ENCODE measurements around the gene PFDN2. TPM values are rescaled to one million over a fixed set of nuclear protein-coding genes. Genes with fewer than 3 reads are reported as not detected.
A peak's percentile ranks its signal among the peaks of the same experiment; 100 is the strongest.

PFDN2 gene
- total RNA-seq, 2 donors from 2014 or later: 92.6 to 122 TPM

- no peak overlapping the region for H3K4me3 Mint-ChIP-seq
Measured at GRCh38 chr1:161061419-161061818, 56.4 kb downstream of the PFDN2 start.

GRCh38 chr1:161059293-161059692 lies 58.5 kb downstream of the PFDN2 start:
- Mint-ChIP-seq H3K4me1 (ENCODE audit: low read depth in 2 of 2) (peaks cover 45 to 47% of the 10 kb centered on the region in 2 donors), H3K9me3 (no peaks in the 10 kb centered on the region), H3K4me3 (no peak overlapping the region), H3K27ac (peak overlapping the region; percentile 67 to 86), H3K27me3 (no peaks in the 10 kb centered on the region), H3K36me3 (peaks cover 19% of the 10 kb centered on the region)
- DNase-seq (ENCODE audit: low spot score): no peak
- ATAC-seq: no peak

More at GRCh38 chr1:161061419-161061818, 56.4 kb downstream of the PFDN2 start:
- DNase-seq (ENCODE audit: low spot score) (no peak), ATAC-seq (no peak)
- no peaks in the 10 kb centered on the region for H3K9me3 Mint-ChIP-seq
- no peaks in the 10 kb centered on the region for H3K27me3 Mint-ChIP-seq
- peak overlapping the region; percentile 10 to 86 for H3K27ac Mint-ChIP-seq
- peaks cover 44 to 53% of the 10 kb centered on the region in 2 donors for H3K4me1 Mint-ChIP-seq (ENCODE audit: low read depth in 2 of 2)
- H3K36me3 Mint-ChIP-seq: peaks cover 20% of the 10 kb centered on the region

DNA sequence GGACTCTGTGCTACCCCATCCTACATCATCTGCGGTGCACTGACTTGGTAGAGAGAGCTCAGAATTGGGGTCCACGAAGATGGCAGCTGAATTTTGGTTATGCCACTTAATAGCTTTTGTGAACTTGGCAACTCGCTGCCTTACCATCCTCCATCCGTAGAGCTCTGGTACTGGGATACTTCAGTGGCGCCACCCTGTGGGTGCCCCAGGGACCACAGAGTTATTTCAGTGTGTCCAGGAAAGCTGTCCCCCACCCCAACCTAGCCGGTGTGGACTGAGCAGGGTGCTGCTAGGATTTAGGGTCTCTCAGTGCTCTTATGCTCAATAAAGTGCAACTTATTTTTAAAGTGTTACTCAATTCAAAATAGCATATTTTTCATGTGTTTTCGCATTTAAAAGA lies 63.0 kb downstream of the PFDN2 start:
- Mint-ChIP-seq H3K36me3 (peaks cover 33% of the 10 kb centered on the region), H3K27me3 (no peaks in the 10 kb centered on the region), H3K4me3 (no peak overlapping the region), H3K27ac (no peak overlapping the region), H3K9me3 (no peaks in the 10 kb centered on the region), H3K4me1 (ENCODE audit: low read depth in 2 of 2) (peaks cover 35 to 41% of the 10 kb centered on the region in 2 donors)
- ATAC-seq (no peak), DNase-seq (ENCODE audit: low spot score) (no peak)

- Mint-ChIP-seq H3K4me3 (no peak overlapping the region), H3K27me3 (no peaks in the 10 kb centered on the region), H3K4me1 (ENCODE audit: low read depth in 2 of 2) (peaks cover 29 to 36% of the 10 kb centered on the region in 2 donors), H3K9me3 (no peaks in the 10 kb centered on the region), H3K27ac (no peak overlapping the region), H3K36me3 (peaks cover 33% of the 10 kb centered on the region)
- DNase-seq (ENCODE audit: low spot score) (no peak), ATAC-seq (no peak)
Measured at GRCh38 chr1:161054232-161054631, 63.6 kb downstream of the PFDN2 start.

DNA sequence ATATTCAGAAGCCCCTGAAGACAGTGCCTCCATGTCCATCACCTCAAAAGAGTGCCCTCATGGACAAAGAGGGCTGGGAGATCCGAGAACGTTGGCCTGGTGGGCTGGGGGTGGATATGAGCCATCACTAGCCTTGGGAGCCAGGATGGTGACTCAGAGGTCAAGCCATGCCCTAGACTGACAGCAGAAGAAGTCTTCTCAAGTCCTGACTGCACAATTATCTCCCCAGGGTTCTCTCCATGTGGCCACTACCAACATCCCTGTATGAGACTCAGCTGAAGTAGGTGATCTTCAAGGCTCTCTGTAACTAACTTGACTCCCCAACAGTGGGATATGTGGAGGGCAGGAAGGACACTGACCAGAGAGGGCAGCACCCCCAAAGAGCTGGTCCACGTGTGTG lies 64.9 kb downstream of the PFDN2 start:
- Mint-ChIP-seq H3K4me3 (no peak overlapping the region), H3K4me1 (ENCODE audit: low read depth in 2 of 2) (peaks cover 33 to 44% of the 10 kb centered on the region in 2 donors), H3K27ac (peak overlapping the region; percentile 42 to 47), H3K27me3 (no peaks in the 10 kb centered on the region), H3K36me3 (peaks cover 40% of the 10 kb centered on the region), H3K9me3 (no peaks in the 10 kb centered on the region)
- ATAC-seq (no peak), DNase-seq (ENCODE audit: low spot score) (no peak)

- no peaks in the 10 kb centered on the region for H3K9me3 Mint-ChIP-seq
- H3K27ac Mint-ChIP-seq: peak overlapping the region in 1 of 2 donors; percentile 64
- peaks cover 34% of the 10 kb centered on the region for H3K36me3 Mint-ChIP-seq
- H3K4me1 Mint-ChIP-seq (ENCODE audit: low read depth in 2 of 2): peaks cover 39 to 46% of the 10 kb centered on the region in 2 donors
- DNase-seq (ENCODE audit: low spot score) (no peak), ATAC-seq (no peak)
- no peak overlapping the region for H3K4me3 Mint-ChIP-seq
- no peaks in the 10 kb centered on the region for H3K27me3 Mint-ChIP-seq
Measured at GRCh38 chr1:161051219-161051618, 66.6 kb downstream of the PFDN2 start.

Other genes starting within 250 kb of the PFDN2 start
- not detected for gene ITLN1, start 232.9 kb downstream of the PFDN2 start, total RNA-seq
- gene ITLN2, start 163.2 kb downstream of the PFDN2 start, total RNA-seq: not detected
- gene F11R, start 96.9 kb downstream of the PFDN2 start, total RNA-seq: 10 to 100 TPM; 11.0 to 25.9 TPM
- 10 to 100 TPM; 10.5 to 47.2 TPM for gene TSTD1, start 79.1 kb downstream of the PFDN2 start, total RNA-seq
- gene USF1, start 72.1 kb downstream of the PFDN2 start, total RNA-seq: 10 to 100 TPM; 72.2 to 77.4 TPM
- gene ARHGAP30, start 48.1 kb downstream of the PFDN2 start, total RNA-seq: 100 to 1,000 TPM; 217 to 250 TPM
- gene NECTIN4, start 28.5 kb downstream of the PFDN2 start, total RNA-seq: not detected
- under 1 TPM in 1 of 2 donors, not detected in 1; 0.64 TPM for gene KLHDC9, start 19.7 kb downstream of the PFDN2 start, total RNA-seq
- 10 to 100 TPM; 29.3 to 37.2 TPM for gene NIT1, start 68 bp upstream of the PFDN2 start, total RNA-seq
- 10 to 100 TPM; 34.9 to 42.5 TPM for gene DEDD, start 14.6 kb upstream of the PFDN2 start, total RNA-seq
- gene UFC1, start 35.9 kb upstream of the PFDN2 start, total RNA-seq: 100 to 1,000 TPM; 100 to 114 TPM
- 10 to 100 TPM; 21.2 to 29.0 TPM for gene USP21, start 41.5 kb upstream of the PFDN2 start, total RNA-seq
- 10 to 100 TPM; 25.7 to 30.3 TPM for gene PPOX, start 48.4 kb upstream of the PFDN2 start, total RNA-seq
- gene B4GALT3, start 59.5 kb upstream of the PFDN2 start, total RNA-seq: 10 to 100 TPM; 61.7 to 75.0 TPM
- under 1 TPM; 0.43 to 0.89 TPM for gene ADAMTS4, start 81.0 kb upstream of the PFDN2 start, total RNA-seq
- gene NDUFS2, start 84.3 kb upstream of the PFDN2 start, total RNA-seq: 10 to 100 TPM; 86.2 to 87.8 TPM
- 100 to 1,000 TPM; 111 to 583 TPM for gene FCER1G, start 97.3 kb upstream of the PFDN2 start, total RNA-seq
- not detected for gene APOA2, start 105.6 kb upstream of the PFDN2 start, total RNA-seq
- 10 to 100 TPM; 25.9 to 27.8 TPM for gene TOMM40L, start 108.0 kb upstream of the PFDN2 start, total RNA-seq
- not detected for gene NR1I3, start 120.2 kb upstream of the PFDN2 start, total RNA-seq
- under 1 TPM in 1 of 2 donors, not detected in 1; 0.31 TPM for gene PCP4L1, start 140.7 kb upstream of the PFDN2 start, total RNA-seq
- gene MPZ, start 191.9 kb upstream of the PFDN2 start, total RNA-seq: 1 to 10 TPM; 4.4 to 6.6 TPM
- 100 to 1,000 TPM; 127 to 183 TPM for gene SDHC, start 196.3 kb upstream of the PFDN2 start, total RNA-seq
- gene CFAP126, start 249.8 kb upstream of the PFDN2 start, total RNA-seq: not detected